Fibroblast of mammary gland (primary cell): Measurements from ENCODE around the gene DCLK2.

Experiments used
- DNase-seq: peaks from one replicate; pipeline ENCODE4 v3.0.0-alpha.2; 2010; ENCODE audit warnings: low read depth
- H3K4me3 ChIP-seq: 2 replicates; pipeline ENCODE4 v1.5.1; 2011; ENCODE audit warnings: low read depth, mild to moderate bottlenecking, low read length, moderate library complexity; ENCODE audit not compliant: control insufficient read depth
- TF ChIP-seq, protein P1 (sequence below): conservative IDR thresholded peaks from 2 replicates; pipeline ENCODE4 v1.5.1; 2011; ENCODE audit warnings: low read depth, low read length, inconsistent platforms; ENCODE audit not compliant: control insufficient read depth, insufficient read depth

Gene DCLK2

DNA sequence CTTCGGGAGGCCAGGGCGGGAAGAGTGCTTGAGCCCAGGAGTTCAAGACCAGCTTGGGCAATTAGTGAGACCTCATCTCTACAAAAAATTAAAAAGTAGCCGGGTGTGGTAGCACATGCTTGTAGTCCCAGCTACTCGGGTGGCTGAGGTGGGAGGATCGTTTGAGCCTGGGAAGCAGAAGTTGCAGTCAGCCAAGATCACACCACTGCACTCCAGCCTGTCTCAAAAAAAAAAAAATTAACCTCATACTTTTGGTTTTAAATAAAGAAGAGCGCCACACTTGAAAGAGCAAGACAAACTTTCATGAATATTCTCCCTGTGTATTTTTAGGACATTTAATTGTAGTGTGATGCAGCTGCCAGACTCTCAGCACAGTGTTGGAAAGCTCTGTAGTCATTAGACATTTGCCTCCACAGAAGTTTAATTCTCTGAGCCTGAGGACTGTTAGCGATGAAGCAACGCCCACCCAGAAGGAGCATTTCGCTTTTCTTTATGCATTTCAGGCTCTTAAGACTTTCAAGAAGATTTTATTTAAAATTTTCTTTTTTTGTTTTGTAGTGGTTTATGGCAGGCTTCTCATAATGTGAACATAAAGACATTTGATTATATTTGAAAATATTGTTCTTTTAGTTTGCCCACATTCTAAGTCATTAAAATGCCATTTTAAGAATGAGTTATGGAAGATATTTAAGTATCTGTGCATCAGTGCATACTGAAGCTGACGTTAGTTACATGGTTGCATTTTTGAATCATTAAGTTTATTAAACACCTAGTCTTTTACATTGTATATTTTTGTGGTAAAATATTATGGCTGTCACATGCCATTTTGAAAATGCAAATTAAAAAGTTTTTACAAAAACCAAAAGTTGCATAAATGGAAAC lies 45.8 kb downstream of the DCLK2 start:
- H3K4me3 ChIP-seq = no peak overlapping the region
- TF ChIP-seq, protein P1, sequence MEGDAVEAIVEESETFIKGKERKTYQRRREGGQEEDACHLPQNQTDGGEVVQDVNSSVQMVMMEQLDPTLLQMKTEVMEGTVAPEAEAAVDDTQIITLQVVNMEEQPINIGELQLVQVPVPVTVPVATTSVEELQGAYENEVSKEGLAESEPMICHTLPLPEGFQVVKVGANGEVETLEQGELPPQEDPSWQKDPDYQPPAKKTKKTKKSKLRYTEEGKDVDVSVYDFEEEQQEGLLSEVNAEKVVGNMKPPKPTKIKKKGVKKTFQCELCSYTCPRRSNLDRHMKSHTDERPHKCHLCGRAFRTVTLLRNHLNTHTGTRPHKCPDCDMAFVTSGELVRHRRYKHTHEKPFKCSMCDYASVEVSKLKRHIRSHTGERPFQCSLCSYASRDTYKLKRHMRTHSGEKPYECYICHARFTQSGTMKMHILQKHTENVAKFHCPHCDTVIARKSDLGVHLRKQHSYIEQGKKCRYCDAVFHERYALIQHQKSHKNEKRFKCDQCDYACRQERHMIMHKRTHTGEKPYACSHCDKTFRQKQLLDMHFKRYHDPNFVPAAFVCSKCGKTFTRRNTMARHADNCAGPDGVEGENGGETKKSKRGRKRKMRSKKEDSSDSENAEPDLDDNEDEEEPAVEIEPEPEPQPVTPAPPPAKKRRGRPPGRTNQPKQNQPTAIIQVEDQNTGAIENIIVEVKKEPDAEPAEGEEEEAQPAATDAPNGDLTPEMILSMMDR = no peak
- no peak for DNase-seq

DNA sequence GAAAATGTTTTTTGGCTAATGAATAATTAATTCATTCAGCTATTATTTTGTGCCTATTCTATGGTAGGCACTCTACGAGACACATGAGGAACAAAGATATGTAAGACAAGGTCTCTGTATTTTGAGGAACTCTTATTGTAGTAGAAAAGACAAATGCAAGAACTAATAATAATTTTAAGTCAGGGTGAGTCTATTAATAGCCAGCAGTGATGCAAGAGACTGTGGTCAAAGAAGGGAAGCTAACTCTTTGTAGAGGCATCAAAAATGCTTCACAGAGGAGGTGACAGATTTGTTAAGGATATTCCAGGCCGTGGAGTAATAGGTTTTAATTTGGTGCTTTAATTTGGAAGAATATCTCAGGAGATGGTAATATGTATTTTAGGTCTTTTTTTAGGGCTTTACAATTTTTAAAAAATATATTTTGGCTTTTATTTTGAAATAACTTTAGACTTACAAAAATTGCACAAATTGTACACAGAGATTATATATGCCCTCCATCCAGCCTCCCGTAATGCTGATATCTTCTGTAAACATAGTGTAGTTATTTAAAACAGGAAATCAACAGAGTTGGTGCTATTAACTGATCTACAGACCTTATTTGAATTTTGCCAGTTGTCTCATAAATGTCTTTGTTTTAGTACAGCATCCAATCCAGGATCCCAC lies 48.1 kb downstream of the DCLK2 start:
- TF ChIP-seq, protein P1 = no peak
- peak overlapping the region; percentile 12 for H3K4me3 ChIP-seq
- peak; percentile 71 for DNase-seq

DNA sequence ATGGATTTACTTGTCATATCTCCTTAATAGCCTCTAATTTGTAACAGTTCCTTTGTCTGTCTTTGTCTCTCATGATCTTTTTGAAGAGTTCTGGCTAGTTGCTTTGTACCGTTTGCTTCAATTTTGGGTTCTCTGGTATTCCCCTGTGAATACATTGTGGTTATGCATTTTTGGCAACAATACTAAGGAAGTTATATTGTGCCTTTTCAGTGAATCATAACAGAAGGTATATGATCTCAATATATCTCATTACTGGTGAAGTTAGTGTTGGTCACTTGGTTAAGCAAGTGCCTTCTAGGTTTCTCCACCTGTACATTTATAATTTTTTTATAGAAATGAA lies 48.6 kb downstream of the DCLK2 start:
- peak; percentile 81 for DNase-seq
- TF ChIP-seq, protein P1 = no peak
- H3K4me3 ChIP-seq = peak overlapping the region; percentile 12

DNA sequence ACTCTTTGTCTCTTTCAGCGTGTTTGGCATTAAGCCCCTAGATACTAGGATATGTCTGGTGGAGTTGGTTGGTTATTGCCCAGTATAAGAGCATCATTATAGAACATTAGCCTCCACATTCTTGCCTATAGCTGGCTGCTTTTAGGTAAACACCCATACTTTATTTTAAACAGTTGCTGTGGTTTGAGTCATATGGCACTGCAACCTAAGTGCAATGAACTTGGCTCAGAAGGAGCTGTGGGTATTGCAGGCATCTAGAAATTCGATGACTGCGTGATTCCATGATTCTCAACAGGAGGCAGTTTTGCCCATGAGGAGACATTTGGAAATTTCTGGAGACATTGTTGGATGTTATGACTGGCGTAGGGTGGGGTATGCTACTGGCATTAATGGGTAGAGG lies 49.5 kb downstream of the DCLK2 start:
- TF ChIP-seq, protein P1 = no peak
- no peak overlapping the region for H3K4me3 ChIP-seq
- peak; percentile 63 for DNase-seq

DNA sequence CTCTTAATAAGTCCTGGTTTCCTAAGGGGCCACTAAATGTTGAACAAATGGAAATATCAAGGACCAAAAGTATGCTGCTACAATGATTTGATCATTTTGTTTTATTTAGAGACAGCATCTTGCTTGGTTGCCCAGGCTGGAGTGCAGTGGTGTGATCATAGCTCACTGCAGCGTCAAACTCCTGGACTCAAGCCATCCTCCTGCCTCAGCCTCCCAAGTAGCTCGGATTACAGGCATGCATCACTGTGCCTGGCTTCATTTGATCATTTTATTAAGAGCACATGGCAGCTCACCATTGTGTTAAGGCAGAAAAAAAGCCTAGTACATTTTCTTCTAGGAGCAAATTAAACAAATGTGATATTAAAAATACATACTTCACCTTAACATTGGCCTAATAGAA lies 52.7 kb downstream of the DCLK2 start:
- TF ChIP-seq, protein P1 = no peak
- no peak overlapping the region for H3K4me3 ChIP-seq
- DNase-seq = peak; percentile 96

DNA sequence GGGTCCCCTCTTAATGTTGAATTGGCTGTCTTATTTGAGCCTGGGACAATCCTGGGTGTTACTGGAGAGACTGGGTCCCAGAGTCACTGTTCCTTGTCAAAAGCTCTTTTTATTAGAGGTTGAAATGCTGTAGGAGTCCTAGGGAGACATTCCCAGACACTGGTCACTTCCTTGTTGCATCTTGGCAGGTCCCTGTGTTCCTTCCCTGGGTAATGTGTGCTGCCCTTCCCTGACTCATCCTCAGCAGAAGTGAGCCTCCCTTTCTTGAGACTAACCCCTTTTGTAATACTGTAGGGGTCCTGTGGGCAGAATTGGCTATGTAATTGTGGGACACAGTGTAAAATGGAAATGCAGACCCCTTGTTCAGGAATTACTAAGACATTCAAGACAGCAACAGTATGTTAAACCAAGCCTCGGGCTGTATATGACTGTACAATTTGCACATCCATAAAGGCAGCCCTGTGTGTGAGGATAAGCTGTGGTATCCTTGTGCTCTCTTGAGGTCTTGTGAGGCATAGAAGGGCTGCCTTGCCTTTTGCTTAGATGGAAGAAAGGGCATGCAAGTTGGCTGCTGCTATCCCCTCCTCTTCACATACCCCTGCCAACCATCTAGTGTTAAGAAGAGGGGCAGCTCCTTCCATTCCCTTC lies 53.5 kb downstream of the DCLK2 start:
- H3K4me3 ChIP-seq = no peak overlapping the region
- DNase-seq = peak; percentile 79
- TF ChIP-seq, protein P1 = no peak
